ENCODE data around the gene APOA4. TPM values are rescaled to one million over a fixed set of nuclear protein-coding genes. Genes with fewer than 3 reads are reported as not detected.

APOA4 gene
- total and polyA plus RNA-seq, 2 of the 13 experiments (the other 11 are each of a cell fraction or from before 2014, with no cell fraction given) = 3.8 to 7.2 TPM

DNA sequence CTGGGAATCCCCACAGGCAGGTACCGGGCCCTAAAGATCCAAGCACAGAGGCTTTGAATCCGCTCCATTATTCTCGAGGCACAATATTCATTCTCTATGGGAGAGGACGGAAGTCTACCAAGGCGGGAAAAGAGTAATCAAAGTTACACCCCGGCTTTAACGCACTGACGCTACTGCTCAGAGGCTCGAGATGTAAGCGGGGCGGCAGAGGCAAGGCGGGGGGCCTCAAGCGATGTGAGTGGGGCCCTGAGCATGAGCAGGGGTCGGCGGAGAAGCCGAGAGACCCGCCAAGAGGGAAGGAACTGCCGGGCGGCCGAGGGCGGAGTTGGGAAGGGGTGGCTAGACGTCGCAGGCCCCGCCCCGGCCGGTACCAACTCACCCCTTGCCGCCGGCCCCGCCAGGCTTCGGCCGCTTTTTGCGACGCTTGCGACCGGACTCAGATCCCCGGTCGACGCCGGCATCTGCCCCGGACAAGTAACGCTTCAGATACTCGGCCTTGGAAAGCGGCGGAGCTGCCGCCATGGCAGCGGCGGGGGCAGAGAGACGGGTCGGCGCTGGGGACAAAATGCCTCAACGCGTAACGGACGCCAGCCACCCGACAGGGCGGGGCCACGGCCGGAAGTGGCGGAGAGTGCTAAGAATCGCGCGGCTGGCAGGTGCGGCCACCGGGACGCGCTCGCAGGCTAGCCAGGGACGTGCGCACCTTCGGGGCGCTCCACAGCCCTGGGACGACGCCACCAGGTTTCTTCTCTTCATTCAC is 50.5 kb downstream of the APOA4 start, which contains the start of gene BUD13 (continued):
- TF ChIP-seq, protein P1, sequence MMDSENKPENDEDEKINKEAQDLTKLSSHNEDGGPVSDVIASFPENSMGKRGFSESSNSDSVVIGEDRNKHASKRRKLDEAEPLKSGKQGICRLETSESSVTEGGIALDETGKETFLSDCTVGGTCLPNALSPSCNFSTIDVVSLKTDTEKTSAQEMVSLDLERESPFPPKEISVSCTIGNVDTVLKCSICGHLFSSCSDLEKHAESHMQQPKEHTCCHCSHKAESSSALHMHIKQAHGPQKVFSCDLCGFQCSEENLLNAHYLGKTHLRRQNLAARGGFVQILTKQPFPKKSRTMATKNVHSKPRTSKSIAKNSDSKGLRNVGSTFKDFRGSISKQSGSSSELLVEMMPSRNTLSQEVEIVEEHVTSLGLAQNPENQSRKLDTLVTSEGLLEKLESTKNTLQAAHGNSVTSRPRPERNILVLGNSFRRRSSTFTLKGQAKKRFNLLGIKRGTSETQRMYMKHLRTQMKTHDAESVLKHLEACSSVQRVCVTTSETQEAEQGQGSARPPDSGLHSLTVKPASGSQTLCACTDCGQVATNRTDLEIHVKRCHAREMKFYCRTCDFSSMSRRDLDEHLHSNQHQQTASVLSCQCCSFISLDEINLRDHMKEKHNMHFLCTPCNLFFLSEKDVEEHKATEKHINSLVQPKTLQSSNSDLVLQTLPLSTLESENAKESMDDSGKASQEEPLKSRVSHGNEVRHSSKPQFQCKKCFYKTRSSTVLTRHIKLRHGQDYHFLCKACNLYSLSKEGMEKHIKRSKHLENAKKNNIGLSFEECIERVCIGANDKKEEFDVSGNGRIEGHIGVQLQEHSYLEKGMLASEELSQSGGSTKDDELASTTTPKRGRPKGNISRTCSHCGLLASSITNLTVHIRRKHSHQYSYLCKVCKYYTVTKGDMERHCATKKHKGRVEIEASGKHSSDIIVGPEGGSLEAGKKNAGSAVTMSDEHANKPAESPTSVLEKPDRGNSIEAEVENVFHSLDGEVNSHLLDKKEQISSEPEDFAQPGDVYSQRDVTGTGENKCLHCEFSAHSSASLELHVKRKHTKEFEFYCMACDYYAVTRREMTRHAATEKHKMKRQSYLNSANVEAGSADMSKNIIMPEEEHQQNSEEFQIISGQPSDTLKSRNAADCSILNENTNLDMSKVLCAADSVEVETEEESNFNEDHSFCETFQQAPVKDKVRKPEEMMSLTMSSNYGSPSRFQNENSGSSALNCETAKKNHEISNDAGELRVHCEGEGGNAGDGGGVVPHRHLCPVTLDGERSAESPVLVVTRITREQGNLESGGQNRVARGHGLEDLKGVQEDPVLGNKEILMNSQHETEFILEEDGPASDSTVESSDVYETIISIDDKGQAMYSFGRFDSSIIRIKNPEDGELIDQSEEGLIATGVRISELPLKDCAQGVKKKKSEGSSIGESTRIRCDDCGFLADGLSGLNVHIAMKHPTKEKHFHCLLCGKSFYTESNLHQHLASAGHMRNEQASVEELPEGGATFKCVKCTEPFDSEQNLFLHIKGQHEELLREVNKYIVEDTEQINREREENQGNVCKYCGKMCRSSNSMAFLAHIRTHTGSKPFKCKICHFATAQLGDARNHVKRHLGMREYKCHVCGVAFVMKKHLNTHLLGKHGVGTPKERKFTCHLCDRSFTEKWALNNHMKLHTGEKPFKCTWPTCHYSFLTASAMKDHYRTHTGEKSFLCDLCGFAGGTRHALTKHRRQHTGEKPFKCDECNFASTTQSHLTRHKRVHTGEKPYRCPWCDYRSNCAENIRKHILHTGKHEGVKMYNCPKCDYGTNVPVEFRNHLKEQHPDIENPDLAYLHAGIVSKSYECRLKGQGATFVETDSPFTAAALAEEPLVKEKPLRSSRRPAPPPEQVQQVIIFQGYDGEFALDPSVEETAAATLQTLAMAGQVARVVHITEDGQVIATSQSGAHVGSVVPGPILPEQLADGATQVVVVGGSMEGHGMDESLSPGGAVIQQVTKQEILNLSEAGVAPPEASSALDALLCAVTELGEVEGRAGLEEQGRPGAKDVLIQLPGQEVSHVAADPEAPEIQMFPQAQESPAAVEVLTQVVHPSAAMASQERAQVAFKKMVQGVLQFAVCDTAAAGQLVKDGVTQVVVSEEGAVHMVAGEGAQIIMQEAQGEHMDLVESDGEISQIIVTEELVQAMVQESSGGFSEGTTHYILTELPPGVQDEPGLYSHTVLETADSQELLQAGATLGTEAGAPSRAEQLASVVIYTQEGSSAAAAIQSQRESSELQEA (CRISPR knock-in tag; IDR thresholded peaks at IDR 0.05; ENCODE audit: not compliant biosample characterization) = no peak
- peak; percentile 91 for TF ChIP-seq EED (CRISPR knock-in tag; IDR thresholded peaks at IDR 0.05)
- TF ChIP-seq, protein P2, sequence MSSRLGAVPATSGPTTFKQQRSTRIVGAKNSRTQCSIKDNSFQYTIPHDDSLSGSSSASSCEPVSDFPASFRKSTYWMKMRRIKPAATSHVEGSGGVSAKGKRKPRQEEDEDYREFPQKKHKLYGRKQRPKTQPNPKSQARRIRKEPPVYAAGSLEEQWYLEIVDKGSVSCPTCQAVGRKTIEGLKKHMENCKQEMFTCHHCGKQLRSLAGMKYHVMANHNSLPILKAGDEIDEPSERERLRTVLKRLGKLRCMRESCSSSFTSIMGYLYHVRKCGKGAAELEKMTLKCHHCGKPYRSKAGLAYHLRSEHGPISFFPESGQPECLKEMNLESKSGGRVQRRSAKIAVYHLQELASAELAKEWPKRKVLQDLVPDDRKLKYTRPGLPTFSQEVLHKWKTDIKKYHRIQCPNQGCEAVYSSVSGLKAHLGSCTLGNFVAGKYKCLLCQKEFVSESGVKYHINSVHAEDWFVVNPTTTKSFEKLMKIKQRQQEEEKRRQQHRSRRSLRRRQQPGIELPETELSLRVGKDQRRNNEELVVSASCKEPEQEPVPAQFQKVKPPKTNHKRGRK (CRISPR knock-in tag; IDR thresholded peaks at IDR 0.05) = no peak
- no peak for TF ChIP-seq SOX6 (IDR thresholded peaks at IDR 0.05)
- peak; percentile 82 for TF ChIP-seq SOX6 (CRISPR knock-in tag; IDR thresholded peaks at IDR 0.05)
- no peak; the same call in 1 of the 2 replicates for TF ChIP-seq NKX3-1 (CRISPR knock-in tag; IDR thresholded peaks at IDR 0.05)
- no peak for TF ChIP-seq RAD51 (IDR thresholded peaks at IDR 0.05; ENCODE audit: borderline replicate concordance)
- TF ChIP-seq TARDBP (CRISPR knock-in tag; IDR thresholded peaks at IDR 0.05) = peak; percentile 94
- peak; percentile 92 for TF ChIP-seq SALL1 (CRISPR knock-in tag; IDR thresholded peaks at IDR 0.05)
- TF ChIP-seq SOX5 (CRISPR knock-in tag; IDR thresholded peaks at IDR 0.05; ENCODE audit: borderline replicate concordance) = peak; percentile 49; the same call in 1 of the 2 replicates
- peak; percentile 59; the same call in 1 of the 2 replicates for TF ChIP-seq ZNF317 (CRISPR knock-in tag; IDR thresholded peaks at IDR 0.05)
- TF ChIP-seq CREB1 (IDR thresholded peaks at IDR 0.05) = 0 out of 2 replicates have a peak, but pooled peaks have one; percentile 23
- no peak; the same call in 1 of the 2 replicates for TF ChIP-seq CREB1 (CRISPR knock-in tag; IDR thresholded peaks at IDR 0.05)
- 0 out of 2 replicates have a peak, but pooled peaks have one; percentile 31 for TF ChIP-seq RCOR2 (CRISPR knock-in tag; IDR thresholded peaks at IDR 0.05)
- TF ChIP-seq, protein P3, sequence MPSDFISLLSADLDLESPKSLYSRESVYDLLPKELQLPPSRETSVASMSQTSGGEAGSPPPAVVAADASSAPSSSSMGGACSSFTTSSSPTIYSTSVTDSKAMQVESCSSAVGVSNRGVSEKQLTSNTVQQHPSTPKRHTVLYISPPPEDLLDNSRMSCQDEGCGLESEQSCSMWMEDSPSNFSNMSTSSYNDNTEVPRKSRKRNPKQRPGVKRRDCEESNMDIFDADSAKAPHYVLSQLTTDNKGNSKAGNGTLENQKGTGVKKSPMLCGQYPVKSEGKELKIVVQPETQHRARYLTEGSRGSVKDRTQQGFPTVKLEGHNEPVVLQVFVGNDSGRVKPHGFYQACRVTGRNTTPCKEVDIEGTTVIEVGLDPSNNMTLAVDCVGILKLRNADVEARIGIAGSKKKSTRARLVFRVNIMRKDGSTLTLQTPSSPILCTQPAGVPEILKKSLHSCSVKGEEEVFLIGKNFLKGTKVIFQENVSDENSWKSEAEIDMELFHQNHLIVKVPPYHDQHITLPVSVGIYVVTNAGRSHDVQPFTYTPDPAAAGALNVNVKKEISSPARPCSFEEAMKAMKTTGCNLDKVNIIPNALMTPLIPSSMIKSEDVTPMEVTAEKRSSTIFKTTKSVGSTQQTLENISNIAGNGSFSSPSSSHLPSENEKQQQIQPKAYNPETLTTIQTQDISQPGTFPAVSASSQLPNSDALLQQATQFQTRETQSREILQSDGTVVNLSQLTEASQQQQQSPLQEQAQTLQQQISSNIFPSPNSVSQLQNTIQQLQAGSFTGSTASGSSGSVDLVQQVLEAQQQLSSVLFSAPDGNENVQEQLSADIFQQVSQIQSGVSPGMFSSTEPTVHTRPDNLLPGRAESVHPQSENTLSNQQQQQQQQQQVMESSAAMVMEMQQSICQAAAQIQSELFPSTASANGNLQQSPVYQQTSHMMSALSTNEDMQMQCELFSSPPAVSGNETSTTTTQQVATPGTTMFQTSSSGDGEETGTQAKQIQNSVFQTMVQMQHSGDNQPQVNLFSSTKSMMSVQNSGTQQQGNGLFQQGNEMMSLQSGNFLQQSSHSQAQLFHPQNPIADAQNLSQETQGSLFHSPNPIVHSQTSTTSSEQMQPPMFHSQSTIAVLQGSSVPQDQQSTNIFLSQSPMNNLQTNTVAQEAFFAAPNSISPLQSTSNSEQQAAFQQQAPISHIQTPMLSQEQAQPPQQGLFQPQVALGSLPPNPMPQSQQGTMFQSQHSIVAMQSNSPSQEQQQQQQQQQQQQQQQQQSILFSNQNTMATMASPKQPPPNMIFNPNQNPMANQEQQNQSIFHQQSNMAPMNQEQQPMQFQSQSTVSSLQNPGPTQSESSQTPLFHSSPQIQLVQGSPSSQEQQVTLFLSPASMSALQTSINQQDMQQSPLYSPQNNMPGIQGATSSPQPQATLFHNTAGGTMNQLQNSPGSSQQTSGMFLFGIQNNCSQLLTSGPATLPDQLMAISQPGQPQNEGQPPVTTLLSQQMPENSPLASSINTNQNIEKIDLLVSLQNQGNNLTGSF (CRISPR knock-in tag; IDR thresholded peaks at IDR 0.05) = peak; percentile 61

All from HepG2 (cell line).